ENCODE data around the gene LRRC7. TPM values are rescaled to one million over a fixed set of nuclear protein-coding genes. Genes with fewer than 3 reads are reported as not detected.

The LRRC7 gene
- total RNA-seq, 4 donors from 2014 or later, result 0.07 to 1.9 (median 0.62) TPM

GRCh38 chr1:69845655-69846054 is 277.9 kb downstream of the LRRC7 start:
- H3K9me3 ChIP-seq, result no peaks in the 10 kb centered on the region
- no peak overlapping the region for H3K4me3 ChIP-seq
- no peak overlapping the region for H3K27ac ChIP-seq
- WGBS, 2 donors (ENCODE audit: low coverage in 1 of 2), result 92 to 93% methylated on average over 1 of the region's 1 CpG
- no peaks in the 10 kb centered on the region for H3K36me3 ChIP-seq
- no peaks in the 10 kb centered on the region for H3K27me3 ChIP-seq
- no peaks in the 10 kb centered on the region for H3K4me1 ChIP-seq
- no peak for TF ChIP-seq POLR2AphosphoS5 (IDR thresholded peaks at IDR 0.05)
- no peak for TF ChIP-seq CTCF (IDR thresholded peaks at IDR 0.05)
- TF ChIP-seq POLR2A (IDR thresholded peaks at IDR 0.05), result no peak
- ATAC-seq, result no peak

- ATAC-seq, result no peak
- WGBS, 2 donors (ENCODE audit: low coverage in 1 of 2), result 62 to 65% methylated on average over 2 to 3 of the region's 3 CpGs
These were observed 278.5 kb downstream of the LRRC7 start for GRCh38 chr1:69846267-69846666.

GRCh38 chr1:69847670-69848069 is 279.9 kb downstream of the LRRC7 start:
- no peak overlapping the region for H3K27ac ChIP-seq
- H3K4me1 ChIP-seq, result no peaks in the 10 kb centered on the region
- H3K9me3 ChIP-seq, result no peaks in the 10 kb centered on the region
- WGBS, 2 donors (ENCODE audit: low coverage in 1 of 2), result 83 to 86% methylated on average over 4 of the region's 4 CpGs
- TF ChIP-seq POLR2A (IDR thresholded peaks at IDR 0.05) (no peak), POLR2AphosphoS5 (IDR thresholded peaks at IDR 0.05) (no peak), EP300 (IDR thresholded peaks at IDR 0.05) (no peak), CTCF (IDR thresholded peaks at IDR 0.05) (no peak)
- ATAC-seq, result no peak
- H3K27me3 ChIP-seq, result no peaks in the 10 kb centered on the region
- no peak overlapping the region for H3K4me3 ChIP-seq
- no peaks in the 10 kb centered on the region for H3K36me3 ChIP-seq

More at GRCh38 chr1:69846267-69846666, 278.5 kb downstream of the LRRC7 start:
- H3K27ac ChIP-seq, result no peak overlapping the region
- H3K4me3 ChIP-seq, result no peak overlapping the region
- no peaks in the 10 kb centered on the region for H3K9me3 ChIP-seq
- no peaks in the 10 kb centered on the region for H3K4me1 ChIP-seq
- H3K36me3 ChIP-seq, result no peaks in the 10 kb centered on the region
- TF ChIP-seq EP300 (IDR thresholded peaks at IDR 0.05), result no peak
- TF ChIP-seq POLR2AphosphoS5 (IDR thresholded peaks at IDR 0.05), result no peak
- TF ChIP-seq POLR2A (IDR thresholded peaks at IDR 0.05), result no peak
- no peak for TF ChIP-seq CTCF (IDR thresholded peaks at IDR 0.05)
- H3K27me3 ChIP-seq, result no peaks in the 10 kb centered on the region

- Histone ChIP-seq H3K9me3 (no peaks in the 10 kb centered on the region), H3K36me3 (no peaks in the 10 kb centered on the region), H3K4me3 (no peak overlapping the region), H3K4me1 (no peaks in the 10 kb centered on the region), H3K27me3 (no peaks in the 10 kb centered on the region), H3K27ac (no peak overlapping the region)
- no peak for ATAC-seq
- 51 to 54% methylated on average over 2 to 4 of the region's 4 CpGs for WGBS, 2 donors (ENCODE audit: low coverage in 1 of 2)
- TF ChIP-seq EP300 (IDR thresholded peaks at IDR 0.05) (no peak), POLR2AphosphoS5 (IDR thresholded peaks at IDR 0.05) (no peak), CTCF (IDR thresholded peaks at IDR 0.05) (no peak), POLR2A (IDR thresholded peaks at IDR 0.05) (no peak)
These were observed 284.4 kb downstream of the LRRC7 start for GRCh38 chr1:69852151-69852550.

- no peak for ATAC-seq
- no peaks in the 10 kb centered on the region for H3K27me3 ChIP-seq
- no peaks in the 10 kb centered on the region for H3K9me3 ChIP-seq
These were observed 285.0 kb downstream of the LRRC7 start for GRCh38 chr1:69852706-69853105.

More at GRCh38 chr1:69852706-69853105, 285.0 kb downstream of the LRRC7 start:
- Histone ChIP-seq H3K36me3 (no peaks in the 10 kb centered on the region), H3K4me3 (no peak overlapping the region), H3K27ac (no peak overlapping the region), H3K4me1 (no peaks in the 10 kb centered on the region)
- TF ChIP-seq POLR2AphosphoS5 (IDR thresholded peaks at IDR 0.05) (no peak), EP300 (IDR thresholded peaks at IDR 0.05) (no peak), POLR2A (IDR thresholded peaks at IDR 0.05) (no peak), CTCF (IDR thresholded peaks at IDR 0.05) (no peak)

Data from gastroesophageal sphincter (tissue), 4 donors.